Progenitor cell of endocrine pancreas (in vitro differentiated cells): ENCODE measurements around the gene CTNNA2. TPM values are rescaled to one million over a fixed set of nuclear protein-coding genes. Genes with fewer than 3 reads are reported as not detected.

Experiments
- DNase-seq: peaks from one replicate; pipeline ENCODE4 v3.0.0; 2021; ENCODE audit warnings: low spot score; ENCODE audit not compliant: unreplicated experiment
- H3K27ac Mint-ChIP-seq: 2 replicates; pipeline ENCODE4 v1.8.0; 2021; ENCODE audit warnings: mild to moderate bottlenecking, moderate library complexity, mixed read lengths
- H3K27me3 Mint-ChIP-seq: 2 replicates; pipeline ENCODE4 v1.8.0; 2021; ENCODE audit warnings: mixed read lengths
- H3K36me3 Mint-ChIP-seq: 2 replicates; pipeline ENCODE4 v1.8.0; 2022; ENCODE audit warnings: mixed read lengths; ENCODE audit not compliant: insufficient read depth
- H3K4me1 Mint-ChIP-seq: 2 replicates; pipeline ENCODE4 v1.8.0; 2021; ENCODE audit warnings: low read depth, mixed read lengths
- H3K4me3 Mint-ChIP-seq: 2 replicates; pipeline ENCODE4 v1.8.0; 2021; ENCODE audit warnings: low read depth, mild to moderate bottlenecking, moderate library complexity, mixed read lengths
- H3K9me3 Mint-ChIP-seq: 2 replicates; pipeline ENCODE4 v1.8.0; 2021; ENCODE audit warnings: low read depth, mixed read lengths
- CTCF ChIP-seq: fragments of 200-600 bp; sonication (generic); IDR thresholded peaks from one replicate; pipeline ENCODE4 v1.5.0; 2021; ENCODE audit warnings: antibody characterized with exemption, mild to moderate bottlenecking; ENCODE audit not compliant: unreplicated experiment
- total RNA-seq: library from RNA; stranded (reverse); gene quantifications from 2 replicates; pipeline ENCODE4 v1.2.1, GENCODE V29; 2021

The CTNNA2 gene
- total RNA-seq, 1 donor from 2014 or later: 10.2 TPM

- no peak for DNase-seq
- Mint-ChIP-seq H3K4me3 (no peak overlapping the region), H3K27me3 (no peaks in the 10 kb centered on the region)
Measured at GRCh38 chr2:80340022-80340421, 827.2 kb downstream of the CTNNA2 start.

GRCh38 chr2:80348078-80348477, 835.2 kb downstream of the CTNNA2 start:
- Mint-ChIP-seq H3K4me3 (no peak overlapping the region), H3K9me3 (no peaks in the 10 kb centered on the region), H3K27ac (no peak overlapping the region), H3K36me3 (no peaks in the 10 kb centered on the region), H3K4me1 (no peaks in the 10 kb centered on the region), H3K27me3 (peaks cover 9% of the 10 kb centered on the region)
- no peak for DNase-seq
- TF ChIP-seq CTCF: no peak

More at GRCh38 chr2:80340022-80340421, 827.2 kb downstream of the CTNNA2 start:
- TF ChIP-seq CTCF: no peak
- Mint-ChIP-seq H3K36me3 (no peaks in the 10 kb centered on the region), H3K4me1 (no peaks in the 10 kb centered on the region), H3K27ac (no peak overlapping the region), H3K9me3 (no peaks in the 10 kb centered on the region)

- peaks cover 9% of the 10 kb centered on the region for H3K27me3 Mint-ChIP-seq
- DNase-seq: no peak
- H3K36me3 Mint-ChIP-seq: no peaks in the 10 kb centered on the region
- no peak overlapping the region for H3K4me3 Mint-ChIP-seq
- H3K4me1 Mint-ChIP-seq: no peaks in the 10 kb centered on the region
- H3K27ac Mint-ChIP-seq: no peak overlapping the region
- H3K9me3 Mint-ChIP-seq: no peaks in the 10 kb centered on the region
- TF ChIP-seq CTCF: no peak
Measured at GRCh38 chr2:80348953-80349352, 836.1 kb downstream of the CTNNA2 start.

- Mint-ChIP-seq H3K27ac (no peak overlapping the region), H3K4me3 (no peak overlapping the region), H3K27me3 (peaks cover 9% of the 10 kb centered on the region), H3K9me3 (no peaks in the 10 kb centered on the region), H3K36me3 (no peaks in the 10 kb centered on the region), H3K4me1 (no peaks in the 10 kb centered on the region)
- no peak for TF ChIP-seq CTCF
- DNase-seq: no peak
Measured at GRCh38 chr2:80351231-80351630, 838.4 kb downstream of the CTNNA2 start.

- H3K27me3 Mint-ChIP-seq: no peaks in the 10 kb centered on the region
- H3K27ac Mint-ChIP-seq: no peak overlapping the region
- no peaks in the 10 kb centered on the region for H3K9me3 Mint-ChIP-seq
- DNase-seq: no peak
- no peaks in the 10 kb centered on the region for H3K4me1 Mint-ChIP-seq
- no peak overlapping the region for H3K4me3 Mint-ChIP-seq
- no peaks in the 10 kb centered on the region for H3K36me3 Mint-ChIP-seq
- no peak for TF ChIP-seq CTCF
Measured at GRCh38 chr2:80354858-80355257, 842.0 kb downstream of the CTNNA2 start.
